Tongue (tissue), 2 donors: ENCODE data around the gene ANKRD17. TPM values are rescaled to one million over a fixed set of nuclear protein-coding genes. Genes with fewer than 3 reads are reported as not detected.
"Not testable (repeated sequence)": the region's sequence is repeated elsewhere in the genome, so short reads cannot be mapped to it uniquely, and the experiment has no call there.

Experiments used
- DNase-seq: peaks from one replicate; pipeline ENCODE4 v3.0.0-alpha.2; 2015
- total RNA-seq: library from RNA; depleted of rRNA; stranded (reverse); fragments of >200 nt; gene quantifications from one replicate; pipeline ENCODE4 v1.2.3, GENCODE V29; 2014

The ANKRD17 gene
- total RNA-seq = 90.9 TPM

- DNase-seq = peak; percentile 97
These were observed at the start of gene ANKRD17 for GRCh38 chr4:73258686-73259570. Gene ANKRD17, minus strand, starts transcription at chr4:73258798. Its CDS starts 130 bp downstream, at chr4:73258668.

- DNase-seq = no peak
These were observed 49.7 kb upstream of the ANKRD17 start for GRCh38 chr4:73308286-73308685.

- DNase-seq = no peak
These were observed 45.1 kb upstream of the ANKRD17 start for GRCh38 chr4:73303711-73304110.

GRCh38 chr4:73299548-73300280 is 41.1 kb upstream of the ANKRD17 start:
- DNase-seq = no peak

GRCh38 chr4:73292661-73293060 is 34.1 kb upstream of the ANKRD17 start:
- not testable (repeated sequence) for DNase-seq

GRCh38 chr4:73281982-73282381 is 23.4 kb upstream of the ANKRD17 start:
- no peak for DNase-seq

- DNase-seq = no peak
These were observed 22.8 kb upstream of the ANKRD17 start for GRCh38 chr4:73281396-73281795.

- DNase-seq = no peak
These were observed 18.6 kb upstream of the ANKRD17 start for GRCh38 chr4:73277201-73277600.

GRCh38 chr4:73275318-73275654 is 16.7 kb upstream of the ANKRD17 start:
- DNase-seq = no peak

GRCh38 chr4:73272816-73273215 is 14.2 kb upstream of the ANKRD17 start:
- no peak for DNase-seq

- DNase-seq = no peak
These were observed 8.5 kb upstream of the ANKRD17 start for GRCh38 chr4:73267050-73267449.

- DNase-seq = no peak
These were observed 1.0 kb upstream of the ANKRD17 start for GRCh38 chr4:73259571-73260090.

- no peak for DNase-seq
These were observed 237 bp downstream of the ANKRD17 start for GRCh38 chr4:73258436-73258685.

GRCh38 chr4:73257651-73258435 is 755 bp downstream of the ANKRD17 start:
- DNase-seq = peak; percentile 78

GRCh38 chr4:73257234-73257633 is 1.4 kb downstream of the ANKRD17 start:
- peak; percentile 93 for DNase-seq

GRCh38 chr4:73255847-73256246 is 2.8 kb downstream of the ANKRD17 start:
- not testable (repeated sequence) for DNase-seq

- DNase-seq = no peak
These were observed 6.6 kb downstream of the ANKRD17 start for GRCh38 chr4:73252001-73252400.

- no peak for DNase-seq
These were observed 7.2 kb downstream of the ANKRD17 start for GRCh38 chr4:73251384-73251783.

- DNase-seq = no peak
These were observed 8.0 kb downstream of the ANKRD17 start for GRCh38 chr4:73250642-73251041.

GRCh38 chr4:73248821-73249220 is 9.8 kb downstream of the ANKRD17 start:
- no peak for DNase-seq

- DNase-seq = no peak
These were observed 10.2 kb downstream of the ANKRD17 start for GRCh38 chr4:73248416-73248815.

GRCh38 chr4:73247100-73247499 is 11.5 kb downstream of the ANKRD17 start:
- no peak for DNase-seq

GRCh38 chr4:73245955-73246354 is 12.6 kb downstream of the ANKRD17 start:
- DNase-seq = no peak
